Ishikawa (cell line): ENCODE data around the gene TES.

Source experiments
- CEBPB ChIP-seq: IDR thresholded peaks from 2 replicates; pipeline ENCODE4 v1.6.1; 2012
- EGR1 ChIP-seq: IDR thresholded peaks from 2 replicates; pipeline ENCODE4 v1.6.1; 2012
- EP300 ChIP-seq: IDR thresholded peaks from 2 replicates; pipeline ENCODE4 v1.6.1; 2012; ENCODE audit warnings: borderline replicate concordance
- FOXM1 ChIP-seq: IDR thresholded peaks from 2 replicates; pipeline ENCODE4 v1.6.1; 2012; ENCODE audit warnings: low read depth, borderline replicate concordance
- MAX ChIP-seq: IDR thresholded peaks from 2 replicates; pipeline ENCODE4 v1.6.1; 2012
- NFIC ChIP-seq: IDR thresholded peaks from 2 replicates; pipeline ENCODE4 v1.6.1; 2012
- RAD21 ChIP-seq: IDR thresholded peaks from 2 replicates; pipeline ENCODE4 v1.6.1; 2012; ENCODE audit warnings: low read depth
- TAF1 ChIP-seq: IDR thresholded peaks from 2 replicates; pipeline ENCODE4 v1.6.1; 2012; ENCODE audit warnings: low read depth, mild to moderate bottlenecking
- TCF12 ChIP-seq: IDR thresholded peaks from 2 replicates; pipeline ENCODE4 v1.6.1; 2012; ENCODE audit warnings: low read depth
- USF1 ChIP-seq: IDR thresholded peaks from 2 replicates; pipeline ENCODE4 v1.6.1; 2012
- YY1 ChIP-seq: IDR thresholded peaks from 2 replicates; pipeline ENCODE4 v1.6.1; 2012; ENCODE audit warnings: low read depth

- no peak for TF ChIP-seq TCF12
- no peak for TF ChIP-seq EP300
- TF ChIP-seq MAX: no peak
- TF ChIP-seq TAF1: no peak
- TF ChIP-seq YY1: no peak
- no peak for TF ChIP-seq CEBPB
- no peak for TF ChIP-seq EGR1
- no peak for TF ChIP-seq NFIC
- TF ChIP-seq RAD21: no peak
- TF ChIP-seq FOXM1: no peak
- no peak for TF ChIP-seq USF1
These were observed 723 bp upstream of the TES start for GRCh38 chr7:116209561-116210070.
